GM23248 (cell line): ENCODE measurements around the gene C16orf86. TPM values are rescaled to one million over a fixed set of nuclear protein-coding genes. Genes with fewer than 3 reads are reported as not detected.

Source experiments
- DNase-seq: peaks from one replicate; pipeline ENCODE4 v3.0.0-alpha.2; 2015
- H2AFZ ChIP-seq: fragments of 200-600 bp; sonication (generic); 2 replicates; pipeline ENCODE4 v1.6.1; 2016; ENCODE audit warnings: antibody characterized with exemption
- H3F3A ChIP-seq: fragments of 200-600 bp; sonication (generic); 2 replicates; pipeline ENCODE4 v1.6.1; 2016; ENCODE audit warnings: mild to moderate bottlenecking, antibody characterized with exemption, mixed run types; ENCODE audit not compliant: insufficient read depth
- H3K27ac ChIP-seq: fragments of 200-600 bp; sonication (generic); 2 replicates; pipeline ENCODE4 v1.5.1; 2016; ENCODE audit warnings: mild to moderate bottlenecking
- H3K27me3 ChIP-seq: fragments of 200-600 bp; sonication (generic); replicated peaks from 2 replicates; pipeline ENCODE4 v1.6.1; 2016; ENCODE audit warnings: mild to moderate bottlenecking; ENCODE audit not compliant: insufficient read depth
- H3K36me3 ChIP-seq: fragments of 200-600 bp; sonication (generic); 2 replicates; pipeline ENCODE4 v1.6.1; 2016; ENCODE audit warnings: low read depth, mild to moderate bottlenecking
- H3K4me1 ChIP-seq: fragments of 200-600 bp; sonication (generic); 2 replicates; pipeline ENCODE4 v1.6.1; 2016; ENCODE audit warnings: mild to moderate bottlenecking; ENCODE audit not compliant: insufficient read depth
- H3K4me2 ChIP-seq: fragments of 200-600 bp; sonication (generic); one replicate; pipeline ENCODE4 v1.6.1; 2016; ENCODE audit warnings: mild to moderate bottlenecking; ENCODE audit not compliant: unreplicated experiment
- H3K4me3 ChIP-seq: fragments of 200-600 bp; sonication (generic); 2 replicates; pipeline ENCODE4 v1.5.1; 2016; ENCODE audit warnings: mild to moderate bottlenecking
- H3K79me2 ChIP-seq: fragments of 200-600 bp; sonication (generic); 2 replicates; pipeline ENCODE4 v1.6.1; 2016; ENCODE audit warnings: mild to moderate bottlenecking; ENCODE audit not compliant: insufficient read depth
- H3K9ac ChIP-seq: fragments of 200-600 bp; sonication (generic); 2 replicates; pipeline ENCODE4 v1.6.1; 2016; ENCODE audit warnings: mild to moderate bottlenecking
- H3K9me2 ChIP-seq: fragments of 200-600 bp; sonication (generic); 2 replicates; pipeline ENCODE4 v1.6.1; 2016; ENCODE audit warnings: mixed run types, mild to moderate bottlenecking, moderate library complexity; ENCODE audit not compliant: insufficient read depth
- H3K9me3 ChIP-seq: fragments of 200-600 bp; sonication (generic); one replicate; pipeline ENCODE4 v1.6.1; 2017; ENCODE audit warnings: low read depth
- H4K20me1 ChIP-seq: fragments of 200-600 bp; sonication (generic); 2 replicates; pipeline ENCODE4 v1.6.0; 2016; ENCODE audit not compliant: insufficient read depth
- EZH2 ChIP-seq: fragments of 200-600 bp; sonication (generic); IDR thresholded peaks from 2 replicates; pipeline ENCODE4 v1.6.1; 2018; ENCODE audit warnings: antibody characterized with exemption, mild to moderate bottlenecking; ENCODE audit not compliant: insufficient read depth, poor library complexity, severe bottlenecking
- EZH2phosphoT487 ChIP-seq: fragments of 200-600 bp; sonication (generic); IDR thresholded peaks from 2 replicates; pipeline ENCODE4 v1.6.1; 2018; ENCODE audit warnings: antibody characterized with exemption, moderate library complexity, mild to moderate bottlenecking, low read depth; ENCODE audit not compliant: insufficient read depth
- WGBS, 2 experiments: methylation state at CpG; one replicate each; pipeline ENCODE4 v1.1.6; 2015 to 2017; ENCODE audit warnings: low lambda C conversion rate in 2 of 2, low coverage in 1 of 2; ENCODE audit errors: missing lambda C conversion rate in 2 of 2; 5-methylcytosine and 5-hydroxymethylcytosine counted together
- in situ Hi-C: fragments of 300-500 bp; cut with MboI; formaldehyde crosslinking; loops from 2 replicates; pipeline ENCODE4 v1.15.0; 2020
- polyA plus RNA-seq: library from polyadenylated mRNA; unstranded; fragments of >200 nt; fragmentation: Nextera tagmentation; extraction: Ambion mirVana; gene quantifications from 2 replicates; pipeline ENCODE4 v1.2.1, GENCODE V29; 2016
- total RNA-seq: library from RNA; depleted of rRNA; stranded (reverse); fragments of >200 nt; shearing (Covaris generic); gene quantifications from 2 replicates; pipeline ENCODE4 v1.2.3, GENCODE V29; 2014

Gene C16orf86
- total and polyA plus RNA-seq, 2 experiments from 2014 or later: 3.4 to 6.6 TPM

- H3K9me2 ChIP-seq: no peaks in the 10 kb centered on the region
- H3K36me3 ChIP-seq: no peaks in the 10 kb centered on the region
- H3K9ac ChIP-seq: peak overlapping the region; percentile 37
- 0 to 3% methylated on average over 18 to 50 of the region's 68 CpGs for WGBS, 2 experiments
- no peaks in the 10 kb centered on the region for H4K20me1 ChIP-seq
- H3K4me2 ChIP-seq: peak overlapping the region; percentile 75
- H3K4me3 ChIP-seq: peak overlapping the region; percentile 61
- H3K4me1 ChIP-seq: no peaks in the 10 kb centered on the region
- H3K79me2 ChIP-seq: 0 out of 2 replicates have a peak, but pooled peaks cover under 1% of the 10 kb centered on the region
- TF ChIP-seq EZH2phosphoT487 (no peak), EZH2 (no peak)
- DNase-seq: peak; percentile 66
- in situ Hi-C loops: no loop called here
- H3K27me3 ChIP-seq: peaks cover 34% of the 10 kb centered on the region
- no peak overlapping the region for H3K27ac ChIP-seq
- peak overlapping the region; percentile 29 for H2AFZ ChIP-seq
- no peaks in the 10 kb centered on the region for H3K9me3 ChIP-seq
- no peaks in the 10 kb centered on the region for H3F3A ChIP-seq
Observed at GRCh38 chr16:67653128-67653788, 13.4 kb upstream of the C16orf86 start.

- in situ Hi-C loops: no loop called here
- DNase-seq: no peak
- WGBS, 2 experiments: 23 to 37% methylated on average over 10 to 25 of the region's 25 CpGs
- Histone ChIP-seq H3K36me3 (no peaks in the 10 kb centered on the region), H3K4me1 (no peaks in the 10 kb centered on the region), H2AFZ (no peak overlapping the region), H4K20me1 (no peaks in the 10 kb centered on the region), H3F3A (no peaks in the 10 kb centered on the region), H3K4me2 (peak overlapping the region; percentile 75), H3K4me3 (peak overlapping the region; percentile 61), H3K9me3 (no peaks in the 10 kb centered on the region), H3K27ac (no peak overlapping the region), H3K9ac (peak overlapping the region; percentile 37), H3K9me2 (no peaks in the 10 kb centered on the region), H3K27me3 (peaks cover 28% of the 10 kb centered on the region), H3K79me2 (peaks cover 7% of the 10 kb centered on the region; the same call in 1 of the 2 replicates)
- TF ChIP-seq EZH2: no peak
- TF ChIP-seq EZH2phosphoT487: no peak
Observed at GRCh38 chr16:67653789-67654402, 12.7 kb upstream of the C16orf86 start.

GRCh38 chr16:67654403-67654911, 12.2 kb upstream of the C16orf86 start:
- H3K9me3 ChIP-seq: no peaks in the 10 kb centered on the region
- TF ChIP-seq EZH2phosphoT487: no peak
- no peak for TF ChIP-seq EZH2
- no peaks in the 10 kb centered on the region for H3F3A ChIP-seq
- in situ Hi-C loops: no loop called here
- H3K36me3 ChIP-seq: no peaks in the 10 kb centered on the region
- no peak overlapping the region for H3K9ac ChIP-seq
- peaks cover 22% of the 10 kb centered on the region for H3K27me3 ChIP-seq
- H3K79me2 ChIP-seq: peaks cover 12% of the 10 kb centered on the region
- no peak overlapping the region for H3K27ac ChIP-seq
- DNase-seq: no peak
- H3K4me3 ChIP-seq: no peak overlapping the region
- no peaks in the 10 kb centered on the region for H3K4me1 ChIP-seq
- H3K9me2 ChIP-seq: no peaks in the 10 kb centered on the region
- no peak overlapping the region for H3K4me2 ChIP-seq
- H2AFZ ChIP-seq: no peak overlapping the region
- H4K20me1 ChIP-seq: no peaks in the 10 kb centered on the region
- WGBS, 2 experiments: 59 to 60% methylated on average over 30 of the region's 30 CpGs

- Histone ChIP-seq H3K9me3 (no peaks in the 10 kb centered on the region), H3K4me2 (no peak overlapping the region), H2AFZ (no peak overlapping the region), H3K36me3 (no peaks in the 10 kb centered on the region), H3K27ac (no peak overlapping the region), H3K79me2 (peaks cover 12% of the 10 kb centered on the region), H3K9ac (no peak overlapping the region), H3K27me3 (peaks cover 16% of the 10 kb centered on the region), H3K4me1 (no peaks in the 10 kb centered on the region), H3K4me3 (no peak overlapping the region), H3K9me2 (no peaks in the 10 kb centered on the region), H3F3A (no peaks in the 10 kb centered on the region), H4K20me1 (no peaks in the 10 kb centered on the region)
- TF ChIP-seq EZH2 (no peak), EZH2phosphoT487 (no peak)
- 67 to 69% methylated on average over 4 of the region's 4 CpGs for WGBS, 2 experiments
- in situ Hi-C loops: no loop called here
- DNase-seq: no peak
Observed at GRCh38 chr16:67655363-67655762, 11.3 kb upstream of the C16orf86 start.
